Spleen (tissue), 7 donors: ENCODE results near the gene RBBP7.

Experiments used
- POLR2A ChIP-seq, 3 donors: fragments of 450-650 bp; IDR thresholded peaks; one replicate each; pipeline ENCODE4 v1.5.1; 2017; ENCODE audit warnings: antibody characterized with exemption in 3 of 3, mild to moderate bottlenecking in 1 of 3
- POLR2AphosphoS5 ChIP-seq, 3 donors: sonication (generic); formaldehyde crosslinking; IDR thresholded peaks; one replicate each; pipeline ENCODE4 v1.5.1; 2017; ENCODE audit warnings: antibody characterized with exemption in 3 of 3
- TF ChIP-seq, protein P1 (sequence below), 11 experiments: fragments of 200-600 bp in 7 of 11; fragments of 450-650 bp in 4 of 11; sonication (generic) in 4 of 11; IDR thresholded peaks in 8 of 11; conservative IDR thresholded peaks in 3 of 11; 1 replicate in 7 of 11; 2 replicates in 4 of 11; pipeline versions ENCODE4 v1.4.0 to v1.8.0; 2016 to 2021; ENCODE audit warnings: antibody characterized with exemption in 11 of 11, inconsistent platforms in 4 of 11, mild to moderate bottlenecking in 1 of 11
- donor health status: DM: no; HTN: no; CAD: no; lungs with moderate emphysema.
- donor health status: DM: no; HTN: no; CAD: no.
- donor health status: DM: no; HTN: no; CAD: no.

- TF ChIP-seq, protein P1, sequence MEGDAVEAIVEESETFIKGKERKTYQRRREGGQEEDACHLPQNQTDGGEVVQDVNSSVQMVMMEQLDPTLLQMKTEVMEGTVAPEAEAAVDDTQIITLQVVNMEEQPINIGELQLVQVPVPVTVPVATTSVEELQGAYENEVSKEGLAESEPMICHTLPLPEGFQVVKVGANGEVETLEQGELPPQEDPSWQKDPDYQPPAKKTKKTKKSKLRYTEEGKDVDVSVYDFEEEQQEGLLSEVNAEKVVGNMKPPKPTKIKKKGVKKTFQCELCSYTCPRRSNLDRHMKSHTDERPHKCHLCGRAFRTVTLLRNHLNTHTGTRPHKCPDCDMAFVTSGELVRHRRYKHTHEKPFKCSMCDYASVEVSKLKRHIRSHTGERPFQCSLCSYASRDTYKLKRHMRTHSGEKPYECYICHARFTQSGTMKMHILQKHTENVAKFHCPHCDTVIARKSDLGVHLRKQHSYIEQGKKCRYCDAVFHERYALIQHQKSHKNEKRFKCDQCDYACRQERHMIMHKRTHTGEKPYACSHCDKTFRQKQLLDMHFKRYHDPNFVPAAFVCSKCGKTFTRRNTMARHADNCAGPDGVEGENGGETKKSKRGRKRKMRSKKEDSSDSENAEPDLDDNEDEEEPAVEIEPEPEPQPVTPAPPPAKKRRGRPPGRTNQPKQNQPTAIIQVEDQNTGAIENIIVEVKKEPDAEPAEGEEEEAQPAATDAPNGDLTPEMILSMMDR (IDR thresholded peaks at IDR 0.05 in 8 of 11, conservative IDR thresholded peaks at IDR 0.05 in 3 of 11), result no peak
- TF ChIP-seq POLR2A (IDR thresholded peaks at IDR 0.05) (no peak), POLR2AphosphoS5 (IDR thresholded peaks at IDR 0.05) (no peak)
These were observed 2.9 kb upstream of the RBBP7 start for GRCh38 chrX:16873106-16873505.
